Adrenal gland (tissue), 5 donors: ENCODE data around the gene UST.

ENCODE experiments used
- POLR2A ChIP-seq, 2 donors: fragments of 450-650 bp; IDR thresholded peaks; one replicate each; pipeline ENCODE4 v1.6.1; 2017; ENCODE audit warnings: antibody characterized with exemption in 2 of 2, mild to moderate bottlenecking in 2 of 2, moderate library complexity in 1 of 2
- TF ChIP-seq, protein P1 (sequence below), 6 experiments: fragments of 450-650 bp in 4 of 6; fragments of 200-600 bp in 2 of 6; sonication (generic) in 1 of 6; IDR thresholded peaks; 1 replicate in 5 of 6; 2 replicates in 1 of 6; pipeline versions ENCODE4 v1.5.1 to v1.8.0; 2016 to 2021; ENCODE audit warnings: antibody characterized with exemption in 6 of 6, mild to moderate bottlenecking in 2 of 6, moderate library complexity in 1 of 6
- donor health status: DM: no; HTN: no; CAD: no.

DNA sequence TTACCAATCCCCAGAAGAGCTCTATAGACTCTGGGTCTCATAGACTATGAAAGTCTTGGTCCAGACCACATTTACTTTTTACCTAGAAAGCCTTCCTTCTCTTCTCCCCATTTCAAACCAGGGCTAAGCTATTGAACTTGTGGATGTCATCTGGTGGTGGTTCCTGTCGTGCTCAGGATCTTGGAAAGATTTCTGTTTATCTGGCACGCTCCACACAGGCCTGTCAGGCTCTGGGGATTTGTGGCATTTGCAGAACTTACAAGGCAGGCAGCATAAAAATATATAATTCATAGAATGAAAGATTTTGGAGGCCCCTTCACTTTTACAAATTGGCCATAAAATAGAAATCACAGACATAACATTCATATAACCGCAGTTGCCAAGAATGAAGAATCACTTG lies 188.1 kb downstream of the UST start:
- TF ChIP-seq, protein P1, sequence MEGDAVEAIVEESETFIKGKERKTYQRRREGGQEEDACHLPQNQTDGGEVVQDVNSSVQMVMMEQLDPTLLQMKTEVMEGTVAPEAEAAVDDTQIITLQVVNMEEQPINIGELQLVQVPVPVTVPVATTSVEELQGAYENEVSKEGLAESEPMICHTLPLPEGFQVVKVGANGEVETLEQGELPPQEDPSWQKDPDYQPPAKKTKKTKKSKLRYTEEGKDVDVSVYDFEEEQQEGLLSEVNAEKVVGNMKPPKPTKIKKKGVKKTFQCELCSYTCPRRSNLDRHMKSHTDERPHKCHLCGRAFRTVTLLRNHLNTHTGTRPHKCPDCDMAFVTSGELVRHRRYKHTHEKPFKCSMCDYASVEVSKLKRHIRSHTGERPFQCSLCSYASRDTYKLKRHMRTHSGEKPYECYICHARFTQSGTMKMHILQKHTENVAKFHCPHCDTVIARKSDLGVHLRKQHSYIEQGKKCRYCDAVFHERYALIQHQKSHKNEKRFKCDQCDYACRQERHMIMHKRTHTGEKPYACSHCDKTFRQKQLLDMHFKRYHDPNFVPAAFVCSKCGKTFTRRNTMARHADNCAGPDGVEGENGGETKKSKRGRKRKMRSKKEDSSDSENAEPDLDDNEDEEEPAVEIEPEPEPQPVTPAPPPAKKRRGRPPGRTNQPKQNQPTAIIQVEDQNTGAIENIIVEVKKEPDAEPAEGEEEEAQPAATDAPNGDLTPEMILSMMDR (IDR thresholded peaks at IDR 0.05): no peak
- no peak for TF ChIP-seq POLR2A (IDR thresholded peaks at IDR 0.05)
